ENCODE measurements around the gene TBX10.

The TBX10 gene

GRCh38 chr11:67613960-67614715, 25.4 kb downstream of the TBX10 start:
- Histone ChIP-seq H3K4me3 (IDR thresholded peaks at IDR 0.05; ENCODE audit: insufficient read depth, low read depth, low read length) (no peak overlapping the region), H3K27ac (peak overlapping the region; percentile 98), H3K9ac (peak overlapping the region; percentile 78), H3K27me3 (ENCODE audit: insufficient read depth, low read depth) (no peaks in the 10 kb centered on the region), H3K79me2 (ENCODE audit: insufficient read depth, low read depth) (no peaks in the 10 kb centered on the region), H4K20me1 (ENCODE audit: insufficient read depth) (no peaks in the 10 kb centered on the region), H3K4me1 (ENCODE audit: low read depth, poor library complexity, severe bottlenecking) (peaks cover 23% of the 10 kb centered on the region), H2AFZ (ENCODE audit: low read depth) (peak overlapping the region; percentile 42), H3K4me2 (peak overlapping the region; percentile 91), H3K36me3 (ENCODE audit: insufficient read depth) (no peaks in the 10 kb centered on the region)
- peak; percentile 75 for TF ChIP-seq CTCF (conservative IDR thresholded peaks at IDR 0.05; ENCODE audit: low read depth, low read length)

DNA sequence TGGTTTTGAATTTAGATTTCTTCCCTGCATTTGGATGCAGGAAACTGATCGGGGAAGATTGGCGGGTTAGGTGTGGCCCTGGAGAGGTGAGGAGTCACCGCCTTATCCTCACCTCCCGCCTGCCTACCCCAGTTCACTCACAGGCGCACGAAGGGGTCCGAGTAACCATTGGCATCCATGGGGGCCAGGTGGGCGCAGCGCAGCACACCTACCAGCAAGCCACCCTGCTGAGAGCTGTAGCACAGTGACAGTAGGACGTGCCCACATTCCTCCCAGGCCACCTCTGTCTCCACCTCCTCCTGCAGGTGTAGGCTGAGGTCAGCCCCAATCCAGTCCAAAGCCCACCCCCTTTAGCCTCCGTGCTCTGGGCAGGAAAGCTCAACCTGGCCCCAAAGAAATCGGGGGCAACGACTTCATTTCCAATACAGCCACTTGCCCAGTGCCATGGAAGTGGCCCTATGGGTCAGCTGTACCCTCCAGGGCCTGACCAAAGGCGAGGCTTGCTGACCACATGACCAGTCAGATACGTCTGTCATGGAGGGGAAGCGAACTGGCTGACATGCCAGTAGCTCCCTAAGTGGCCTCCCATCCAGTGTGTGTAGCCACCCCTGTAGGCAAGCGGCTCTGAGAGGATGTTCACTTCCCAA, 26.1 kb downstream of the TBX10 start:
- Histone ChIP-seq H3K4me3 (IDR thresholded peaks at IDR 0.05; ENCODE audit: insufficient read depth, low read depth, low read length) (no peak overlapping the region), H3K4me2 (peak overlapping the region; percentile 91)

DNA sequence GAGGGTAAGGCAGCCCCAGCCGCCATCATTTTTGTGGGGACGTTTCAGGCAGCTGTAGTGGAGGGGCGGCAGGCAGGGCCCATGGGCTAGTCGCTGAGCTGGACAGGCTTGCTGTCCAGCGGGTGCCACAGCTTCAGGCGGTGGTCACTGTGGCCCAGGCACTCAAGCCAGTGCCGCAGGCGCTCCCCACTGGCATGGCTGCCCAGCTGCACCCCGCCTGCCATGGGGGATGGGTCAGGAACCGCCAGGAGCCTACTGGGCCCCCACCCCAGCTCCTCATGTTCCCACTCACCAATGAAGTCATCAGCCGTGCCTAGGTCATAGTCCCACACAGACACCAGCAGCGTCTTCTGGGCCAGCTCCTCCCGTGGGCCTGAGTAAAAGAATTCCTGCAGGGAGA, 26.8 kb downstream of the TBX10 start:
- Histone ChIP-seq H3K9ac (no peak overlapping the region), H3K36me3 (ENCODE audit: insufficient read depth) (no peaks in the 10 kb centered on the region), H2AFZ (ENCODE audit: low read depth) (no peak overlapping the region), H3K4me1 (ENCODE audit: low read depth, poor library complexity, severe bottlenecking) (peaks cover 29% of the 10 kb centered on the region), H3K4me2 (no peak overlapping the region), H4K20me1 (ENCODE audit: insufficient read depth) (no peaks in the 10 kb centered on the region), H3K4me3 (IDR thresholded peaks at IDR 0.05; ENCODE audit: insufficient read depth, low read depth, low read length) (no peak overlapping the region), H3K79me2 (ENCODE audit: insufficient read depth, low read depth) (peaks cover 9% of the 10 kb centered on the region), H3K27me3 (ENCODE audit: insufficient read depth, low read depth) (no peaks in the 10 kb centered on the region), H3K27ac (peak overlapping the region; percentile 98; the same call in 1 of the 2 replicates)
- TF ChIP-seq CTCF (conservative IDR thresholded peaks at IDR 0.05; ENCODE audit: low read depth, low read length), result no peak

More for the DNA sequence above, 26.1 kb downstream of the TBX10 start:
- no peak for TF ChIP-seq CTCF (conservative IDR thresholded peaks at IDR 0.05; ENCODE audit: low read depth, low read length)
- no peaks in the 10 kb centered on the region for H4K20me1 ChIP-seq (ENCODE audit: insufficient read depth)
- peaks cover 2% of the 10 kb centered on the region; the same call in 1 of the 2 replicates for H3K79me2 ChIP-seq (ENCODE audit: insufficient read depth, low read depth)
- H2AFZ ChIP-seq (ENCODE audit: low read depth), result peak overlapping the region; percentile 42
- H3K27me3 ChIP-seq (ENCODE audit: insufficient read depth, low read depth), result no peaks in the 10 kb centered on the region
- H3K9ac ChIP-seq, result peak overlapping the region; percentile 78
- H3K36me3 ChIP-seq (ENCODE audit: insufficient read depth), result no peaks in the 10 kb centered on the region
- H3K4me1 ChIP-seq (ENCODE audit: low read depth, poor library complexity, severe bottlenecking), result peaks cover 23% of the 10 kb centered on the region
- peak overlapping the region; percentile 98 for H3K27ac ChIP-seq

DNA sequence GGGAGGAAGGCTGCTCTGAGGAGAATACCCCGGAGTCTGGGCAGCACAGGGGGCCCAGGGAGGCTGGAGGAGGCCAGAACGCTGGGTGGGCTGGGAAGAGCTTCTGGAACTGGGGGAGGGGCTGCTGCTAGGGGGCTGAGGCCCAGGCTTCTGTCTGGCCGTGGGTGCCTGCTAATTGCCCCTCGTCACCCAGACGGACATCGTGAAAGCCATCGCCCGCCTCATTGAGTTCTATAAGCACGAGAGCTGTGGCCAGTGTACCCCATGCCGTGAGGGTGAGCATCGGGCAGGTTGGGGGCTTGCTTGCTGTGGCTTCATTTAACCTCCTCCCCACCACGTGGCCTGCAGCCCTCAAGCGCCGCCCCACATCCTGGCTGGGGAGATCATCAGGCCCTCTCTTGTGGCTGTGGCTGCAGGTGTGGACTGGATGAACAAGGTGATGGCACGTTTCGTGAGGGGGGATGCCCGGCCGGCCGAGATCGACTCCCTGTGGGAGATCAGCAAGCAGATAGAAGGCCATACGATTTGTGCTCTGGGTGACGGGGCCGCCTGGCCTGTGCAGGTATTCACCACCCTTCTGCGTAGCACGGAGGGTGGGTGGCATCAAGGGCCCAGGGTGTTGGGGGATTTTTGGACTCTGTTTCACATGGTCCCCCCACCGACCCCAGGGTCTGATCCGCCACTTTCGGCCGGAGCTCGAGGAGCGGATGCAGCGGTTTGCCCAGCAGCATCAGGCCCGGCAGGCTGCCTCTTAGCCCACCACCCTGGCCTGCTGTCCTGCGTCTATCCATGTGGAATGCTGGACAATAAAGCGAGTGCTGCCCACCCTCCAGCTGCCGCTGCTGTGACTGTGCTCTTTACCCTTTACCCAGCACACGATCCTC, 27.6 kb downstream of the TBX10 start:
- H3K36me3 ChIP-seq (ENCODE audit: insufficient read depth), result no peaks in the 10 kb centered on the region
- TF ChIP-seq CTCF (conservative IDR thresholded peaks at IDR 0.05; ENCODE audit: low read depth, low read length), result no peak
- H3K79me2 ChIP-seq (ENCODE audit: insufficient read depth, low read depth), result peaks cover 17% of the 10 kb centered on the region
- H3K27ac ChIP-seq, result no peak overlapping the region
- no peaks in the 10 kb centered on the region for H3K27me3 ChIP-seq (ENCODE audit: insufficient read depth, low read depth)
- H3K9ac ChIP-seq, result no peak overlapping the region
- peaks cover 31% of the 10 kb centered on the region for H3K4me1 ChIP-seq (ENCODE audit: low read depth, poor library complexity, severe bottlenecking)
- no peak overlapping the region for H3K4me2 ChIP-seq
- H3K4me3 ChIP-seq (IDR thresholded peaks at IDR 0.05; ENCODE audit: insufficient read depth, low read depth, low read length), result no peak overlapping the region
- no peaks in the 10 kb centered on the region for H4K20me1 ChIP-seq (ENCODE audit: insufficient read depth)
- H2AFZ ChIP-seq (ENCODE audit: low read depth), result no peak overlapping the region
